Stimulated activated CD8-positive, alpha-beta memory T cell treated with anti-CD3 and anti-CD28 coated beads, Interleukin-15, amount 100 ng/mL, for 48 hours (primary cell): ENCODE data around the gene COA8.
A peak's percentile ranks its signal among the peaks of the same experiment; 100 is the strongest.

Experiments
- DNase-seq, 2 donors: peaks; one replicate each; pipeline ENCODE4 v3.0.0-alpha.2; 2020; ENCODE audit warnings: low read depth in 2 of 2

The COA8 gene

DNA sequence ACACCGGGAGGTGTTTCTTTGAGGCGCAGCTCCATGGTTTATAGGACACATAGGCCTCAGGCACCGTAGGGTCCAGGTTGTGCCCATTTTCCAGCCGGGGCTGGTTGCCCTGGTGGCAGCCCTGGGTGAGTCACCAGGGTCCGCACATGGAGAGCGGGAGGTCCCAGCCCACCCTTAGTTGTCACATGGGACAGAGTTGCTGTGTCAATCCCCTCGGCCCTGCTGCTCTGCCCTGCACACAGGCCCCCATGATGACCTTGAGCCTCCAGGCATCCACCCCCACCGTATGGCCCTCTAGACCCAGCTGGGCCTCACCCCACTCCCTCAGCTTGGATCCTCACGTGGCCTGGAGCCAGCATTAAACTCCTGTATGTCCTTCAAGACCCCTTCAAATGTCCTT lies 26.1 kb upstream of the COA8 start:
- no peak for DNase-seq

DNA sequence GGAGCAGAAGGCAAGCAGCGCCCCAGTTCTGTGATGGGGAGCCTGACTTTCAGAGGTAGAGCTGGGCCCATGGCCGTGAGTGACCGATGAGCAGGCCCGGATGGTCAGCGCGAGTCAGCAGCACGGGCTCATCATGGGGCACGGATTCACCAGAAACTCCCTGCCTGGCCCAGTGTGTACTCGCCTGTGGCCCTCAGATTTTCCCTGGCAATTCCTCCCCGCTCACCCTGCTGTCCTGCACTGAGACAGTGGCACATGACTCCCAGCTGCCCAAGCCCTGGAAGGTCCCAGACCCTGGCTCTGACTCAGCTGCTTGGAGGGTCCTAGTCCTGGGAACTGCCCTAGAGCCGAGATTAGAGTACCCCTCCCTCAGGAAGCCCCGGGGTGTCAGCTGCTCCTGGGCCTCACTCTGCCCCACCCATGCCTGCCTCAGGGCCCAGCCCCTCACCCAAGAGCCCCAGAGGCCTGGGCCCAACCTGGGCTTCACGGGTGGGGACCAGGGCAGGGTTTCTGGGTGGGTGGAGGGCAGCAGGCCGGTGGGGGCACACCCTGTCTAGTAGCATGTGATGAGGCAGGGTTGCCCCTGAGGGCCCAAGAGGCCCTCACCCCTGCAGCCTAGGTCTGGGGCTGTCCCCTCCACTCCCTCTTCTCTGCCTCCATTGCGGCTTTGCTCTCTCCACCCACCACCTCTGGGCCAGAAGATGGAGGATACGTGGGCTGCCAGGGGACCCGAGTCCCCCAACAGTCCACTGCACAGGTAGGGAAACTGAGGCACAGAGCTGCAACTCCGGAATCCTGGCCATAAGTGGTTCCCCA lies 25.4 kb upstream of the COA8 start:
- no peak for DNase-seq

DNA sequence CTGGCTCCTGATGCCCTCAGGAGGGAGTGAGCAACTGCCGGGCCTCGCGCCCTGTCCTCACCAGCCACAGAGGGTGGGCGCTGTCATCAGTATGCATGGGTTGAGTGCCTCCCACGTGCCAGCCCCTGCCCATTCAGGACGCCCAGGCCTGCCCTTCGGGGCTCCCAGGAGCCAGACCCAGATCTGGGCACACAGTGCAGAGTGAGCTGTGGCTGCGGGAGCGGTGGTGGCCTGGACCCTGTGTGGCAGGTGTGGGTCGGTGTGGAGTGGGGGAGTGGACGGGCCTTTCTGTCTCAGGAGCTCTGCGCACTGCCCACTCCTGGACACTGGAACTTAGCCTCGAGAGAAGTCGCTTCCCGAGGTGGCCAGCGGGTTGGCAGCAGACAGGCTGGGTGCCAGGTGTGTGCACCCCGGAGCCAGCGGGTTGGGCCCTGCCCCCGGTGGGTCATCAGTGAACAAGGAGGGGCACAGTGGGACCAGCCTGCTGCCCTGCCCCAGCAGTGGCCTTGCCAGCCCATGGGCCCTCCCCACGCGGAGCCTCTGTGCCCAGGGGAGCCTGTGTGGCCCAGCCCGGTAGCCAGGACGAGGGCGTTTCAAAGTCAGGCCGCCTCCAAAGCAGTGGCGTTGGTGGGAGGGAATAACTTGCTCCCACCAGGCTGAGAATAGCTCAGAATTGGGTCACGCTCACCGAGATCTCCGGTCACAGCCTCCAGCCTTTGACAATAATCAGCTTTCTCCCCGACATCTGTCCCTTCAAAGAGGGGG lies 24.3 kb upstream of the COA8 start:
- no peak for DNase-seq

DNA sequence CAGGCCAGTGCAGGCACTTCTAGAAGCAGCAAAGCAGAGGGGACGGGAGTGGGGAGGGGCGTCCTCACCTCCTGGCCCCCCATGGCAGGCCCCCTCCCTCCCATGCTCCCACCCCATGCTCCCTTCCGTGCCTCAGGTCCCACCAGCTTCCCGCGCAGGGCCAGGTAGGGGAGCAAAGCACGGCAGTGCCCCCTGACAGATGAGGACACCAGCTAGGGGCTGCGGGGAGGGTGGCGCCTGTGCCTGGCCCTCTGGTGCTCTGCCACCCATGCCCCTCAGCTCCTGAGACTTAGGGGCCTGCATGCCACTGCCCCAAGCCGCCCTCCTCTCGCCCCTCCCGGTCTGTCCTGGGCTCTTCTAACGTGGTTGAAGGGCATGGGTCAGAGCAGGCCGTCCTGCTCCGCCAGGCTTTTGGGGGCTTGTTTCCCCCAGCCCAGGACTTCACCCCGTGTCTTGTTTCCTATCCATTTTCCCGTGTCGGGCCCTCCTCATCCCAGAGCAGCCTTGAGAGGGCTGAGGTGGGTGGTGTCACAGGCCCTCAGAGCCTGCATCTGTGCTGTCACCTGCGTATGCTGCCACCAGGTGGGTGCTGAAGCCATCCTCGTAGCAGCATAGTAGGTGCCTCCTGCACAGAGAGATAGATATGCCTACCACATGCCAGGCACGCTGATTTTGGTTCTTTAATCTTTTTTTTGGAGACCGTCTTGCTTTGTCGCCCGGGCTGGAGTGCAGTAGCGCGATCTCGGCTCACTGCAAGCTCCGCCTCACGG lies 23.5 kb upstream of the COA8 start:
- no peak for DNase-seq

DNA sequence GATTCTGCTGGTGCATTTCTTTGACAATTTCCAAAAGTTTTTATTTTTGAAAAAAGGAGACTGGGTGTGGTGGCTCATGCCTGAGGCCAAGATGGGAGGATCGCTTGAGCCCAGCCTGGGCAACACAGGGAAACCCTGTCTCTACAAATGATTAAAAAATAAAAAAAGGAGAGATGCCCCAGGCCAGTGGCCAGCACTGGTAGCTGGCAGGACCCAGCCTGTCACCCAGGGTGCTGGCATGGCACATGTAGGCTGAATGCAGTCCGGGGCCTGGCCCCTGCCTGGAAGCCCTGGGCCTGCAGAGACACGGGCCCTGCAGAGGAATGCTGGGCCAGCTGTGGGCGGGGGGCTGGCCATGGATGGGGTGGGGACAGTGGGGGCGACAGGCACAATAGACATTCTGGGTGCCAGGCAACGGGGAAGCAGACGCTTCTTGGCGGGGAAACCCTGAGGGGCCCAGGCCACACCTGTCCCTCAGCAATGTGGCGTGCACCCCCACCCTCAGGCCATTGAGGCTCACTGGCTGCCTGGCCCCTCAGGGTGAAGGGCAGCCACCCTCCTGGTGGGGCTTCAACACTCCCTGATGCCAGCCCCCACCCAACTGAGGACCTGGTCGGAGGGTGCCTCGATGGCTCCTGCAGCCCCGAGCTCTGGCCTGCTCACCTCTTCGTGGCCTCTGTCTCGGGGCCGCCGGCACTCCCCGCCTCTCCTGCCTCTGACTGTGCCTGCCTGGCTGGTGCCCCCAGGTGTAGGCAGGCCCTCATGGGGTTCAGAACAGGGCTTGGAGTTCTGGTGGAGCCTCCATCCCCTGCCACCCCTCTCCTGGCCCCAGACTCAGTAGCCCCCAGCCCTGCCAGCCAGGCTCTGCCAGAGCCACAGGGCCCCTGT lies 21.7 kb upstream of the COA8 start:
- DNase-seq = no peak

DNA sequence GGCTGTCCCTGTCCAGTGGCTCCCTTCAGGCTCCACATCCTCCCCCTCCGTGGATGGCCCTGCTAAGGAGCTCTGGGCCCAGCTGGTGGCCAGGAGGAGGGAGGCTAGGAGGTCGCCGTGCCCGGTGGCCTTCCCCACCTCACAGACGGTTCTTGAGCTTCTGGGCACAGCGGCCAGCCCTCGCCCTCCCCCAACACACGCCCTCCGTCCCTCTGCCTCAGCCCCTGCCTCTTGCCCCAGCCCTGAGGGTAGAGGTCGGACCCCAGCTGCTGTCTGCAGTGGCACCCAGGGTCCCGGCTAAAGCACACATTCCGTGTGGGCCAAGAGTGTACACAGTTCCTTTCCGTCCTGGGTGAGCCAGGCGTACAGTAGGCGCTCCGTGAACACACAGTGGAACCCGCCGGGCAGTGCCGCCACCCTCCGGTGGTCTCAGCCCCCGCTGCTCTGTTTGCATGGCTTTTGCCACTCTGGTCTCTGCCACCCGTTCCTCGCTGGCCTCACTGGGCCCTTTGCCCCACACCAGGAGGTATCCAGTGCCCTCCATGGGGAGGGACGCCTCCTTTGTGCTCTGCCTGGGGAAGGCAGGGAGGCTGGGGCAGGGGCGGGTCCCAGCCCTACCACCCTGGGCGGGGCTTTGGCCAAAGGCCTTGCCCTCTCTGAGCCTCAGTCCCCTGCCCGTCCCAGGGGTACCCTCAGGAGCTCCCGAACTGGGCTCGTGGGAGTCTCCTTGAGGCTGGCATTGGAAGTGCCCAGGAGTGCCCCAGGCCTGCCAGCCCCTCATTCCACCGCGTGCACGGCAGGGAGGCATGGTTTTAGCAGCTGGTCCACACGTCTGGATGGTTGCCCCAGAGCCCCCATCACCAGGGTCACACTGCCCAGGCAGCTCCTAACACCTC lies 20.8 kb upstream of the COA8 start:
- no peak for DNase-seq

DNA sequence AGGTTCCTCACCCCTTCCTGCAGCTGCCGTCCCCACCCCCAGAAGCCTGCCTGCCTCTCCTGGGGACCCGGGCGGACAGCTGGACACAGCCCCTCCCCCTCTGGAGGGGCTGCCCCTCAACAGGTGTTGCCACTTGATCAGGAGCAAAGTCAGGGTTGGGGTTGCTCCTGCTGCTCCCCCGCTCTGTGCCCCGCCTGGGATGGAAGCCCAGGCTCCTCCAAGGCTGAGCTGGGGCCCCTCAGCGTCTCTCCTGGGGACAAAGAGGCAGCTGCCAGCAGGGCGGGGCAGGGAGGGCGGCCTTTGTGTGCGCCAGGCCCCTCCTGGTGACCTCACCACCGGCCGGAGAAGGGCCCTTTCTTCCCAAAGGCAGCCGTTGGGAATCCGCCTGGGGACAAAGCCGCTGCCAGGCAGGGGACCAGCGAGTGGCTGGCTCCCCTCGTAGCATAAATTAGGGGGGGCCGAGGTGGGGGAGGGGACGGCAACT lies 20.1 kb upstream of the COA8 start:
- no peak for DNase-seq

DNA sequence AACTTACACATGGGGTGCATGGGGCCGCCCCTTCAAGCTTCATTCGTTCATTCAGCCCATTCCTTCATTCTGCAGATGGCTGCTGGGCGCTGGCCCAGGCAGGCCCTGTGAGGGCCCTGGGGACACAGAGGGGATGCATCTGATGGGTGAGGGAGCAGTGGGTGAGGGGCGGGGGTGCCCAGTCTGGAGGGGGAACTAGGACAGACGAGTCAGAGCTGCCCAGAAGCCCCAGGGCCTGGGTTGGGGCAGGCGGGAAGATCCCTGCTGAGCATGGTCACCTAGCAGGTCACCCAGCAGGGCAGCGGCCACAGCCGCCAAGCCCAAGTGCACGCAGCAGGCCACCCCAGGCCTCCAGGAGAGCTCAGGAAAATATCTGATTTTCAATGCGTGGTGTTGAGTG lies 19.6 kb upstream of the COA8 start:
- no peak for DNase-seq

DNA sequence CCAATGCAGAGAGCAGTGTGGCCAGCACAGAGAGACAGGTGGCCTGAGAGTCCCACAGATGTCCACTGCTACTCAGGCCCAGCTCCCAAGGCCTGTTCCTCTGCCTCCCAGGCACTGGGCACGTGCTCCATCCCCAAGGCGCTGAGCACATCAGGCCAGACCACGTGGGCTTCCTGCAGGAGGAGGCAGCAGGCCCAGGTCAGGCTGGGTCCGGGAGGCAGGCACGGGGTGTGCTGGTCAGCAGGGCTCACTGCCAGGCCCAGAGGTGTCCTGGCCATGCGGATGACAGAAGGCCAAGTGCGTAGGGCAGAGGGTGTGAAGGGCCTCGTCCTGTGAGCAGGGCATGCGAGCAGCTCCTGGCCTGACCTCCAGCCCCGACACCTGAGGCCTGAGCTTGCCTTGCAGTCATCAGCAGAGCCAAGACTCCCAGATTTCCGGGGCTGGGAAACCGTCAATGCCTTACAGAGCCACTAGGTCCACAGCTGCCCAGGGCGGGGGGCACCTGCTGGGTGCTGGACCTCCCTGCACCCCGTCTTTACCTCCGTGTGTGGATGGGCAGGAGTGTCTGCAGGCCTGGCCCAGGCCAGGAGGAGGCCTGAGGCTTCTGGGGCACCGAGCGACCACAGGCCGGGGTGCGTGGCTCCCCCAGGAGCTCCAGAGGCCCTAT lies 18.9 kb upstream of the COA8 start:
- DNase-seq = no peak

DNA sequence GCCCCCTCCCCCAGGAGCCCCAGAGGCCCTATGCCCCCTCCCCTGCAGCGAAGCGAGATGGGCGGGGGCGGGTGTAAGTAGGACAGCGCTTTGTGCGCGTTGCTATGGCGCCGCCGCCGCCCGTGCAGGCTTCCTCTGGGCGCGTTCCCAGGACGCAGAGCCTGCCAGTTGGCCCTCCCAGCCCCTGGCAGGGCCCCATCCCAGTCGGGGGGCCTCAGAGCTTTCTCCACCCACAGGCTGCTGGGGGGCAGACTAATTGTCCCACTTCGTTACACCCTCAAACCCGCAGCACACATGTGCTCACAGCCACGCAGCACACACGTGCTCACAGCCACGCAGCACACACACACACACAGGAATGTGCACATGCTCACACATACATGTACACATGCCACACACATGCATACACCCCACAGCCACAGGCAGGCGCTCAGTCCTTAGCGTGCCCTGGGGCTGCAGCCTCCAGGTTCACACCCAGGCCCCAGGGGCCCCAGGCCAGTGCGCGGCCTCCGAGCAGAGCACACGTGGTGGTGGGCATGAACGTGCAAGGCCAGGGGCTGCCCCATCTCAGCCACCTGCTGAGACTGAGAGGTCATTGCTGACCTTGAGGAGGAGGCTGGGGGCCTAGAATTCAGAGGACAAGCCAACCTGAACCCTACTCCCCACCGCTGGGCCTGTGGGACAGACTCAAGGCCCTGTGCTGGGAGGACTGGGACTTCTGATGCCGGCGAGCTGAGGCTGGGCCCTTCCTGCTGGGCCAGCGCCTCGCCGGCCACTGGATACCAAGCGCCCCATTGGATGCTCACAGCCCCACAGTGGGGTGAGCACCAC lies 18.2 kb upstream of the COA8 start:
- DNase-seq = no peak

DNA sequence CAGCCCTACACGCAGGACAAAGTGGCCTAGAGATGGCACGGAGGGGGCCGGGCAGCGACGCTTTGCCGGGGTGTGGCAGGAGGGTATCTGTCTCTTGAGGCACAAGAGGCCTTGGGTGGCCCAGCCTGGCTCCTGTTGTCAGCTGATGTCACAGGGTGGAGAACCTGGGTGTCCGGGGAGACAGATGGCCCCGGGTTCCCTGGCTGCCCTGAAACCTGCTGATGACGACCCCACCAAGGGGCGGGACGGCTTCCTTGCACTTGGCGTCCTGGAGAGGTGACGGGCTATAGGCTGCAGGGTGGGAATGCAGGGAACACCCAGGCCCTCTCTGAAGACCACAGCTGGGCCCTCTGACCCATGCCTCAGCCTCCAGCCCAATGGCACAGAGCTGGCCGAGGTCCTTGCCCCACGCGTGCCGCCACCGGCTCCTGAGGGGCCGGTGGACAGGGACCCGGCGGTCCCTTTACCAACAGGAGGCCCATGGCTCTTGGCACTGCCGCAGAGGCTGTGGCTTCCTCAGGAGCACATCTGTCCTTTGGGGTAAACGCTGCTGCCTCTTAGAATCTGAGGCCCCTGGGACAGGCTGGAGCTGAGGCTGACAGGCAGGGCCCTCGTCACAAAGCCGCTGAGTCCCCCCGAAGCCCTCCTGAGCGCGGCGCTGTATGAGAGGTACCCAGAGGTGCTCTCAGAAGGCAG lies 17.4 kb upstream of the COA8 start:
- no peak for DNase-seq

DNA sequence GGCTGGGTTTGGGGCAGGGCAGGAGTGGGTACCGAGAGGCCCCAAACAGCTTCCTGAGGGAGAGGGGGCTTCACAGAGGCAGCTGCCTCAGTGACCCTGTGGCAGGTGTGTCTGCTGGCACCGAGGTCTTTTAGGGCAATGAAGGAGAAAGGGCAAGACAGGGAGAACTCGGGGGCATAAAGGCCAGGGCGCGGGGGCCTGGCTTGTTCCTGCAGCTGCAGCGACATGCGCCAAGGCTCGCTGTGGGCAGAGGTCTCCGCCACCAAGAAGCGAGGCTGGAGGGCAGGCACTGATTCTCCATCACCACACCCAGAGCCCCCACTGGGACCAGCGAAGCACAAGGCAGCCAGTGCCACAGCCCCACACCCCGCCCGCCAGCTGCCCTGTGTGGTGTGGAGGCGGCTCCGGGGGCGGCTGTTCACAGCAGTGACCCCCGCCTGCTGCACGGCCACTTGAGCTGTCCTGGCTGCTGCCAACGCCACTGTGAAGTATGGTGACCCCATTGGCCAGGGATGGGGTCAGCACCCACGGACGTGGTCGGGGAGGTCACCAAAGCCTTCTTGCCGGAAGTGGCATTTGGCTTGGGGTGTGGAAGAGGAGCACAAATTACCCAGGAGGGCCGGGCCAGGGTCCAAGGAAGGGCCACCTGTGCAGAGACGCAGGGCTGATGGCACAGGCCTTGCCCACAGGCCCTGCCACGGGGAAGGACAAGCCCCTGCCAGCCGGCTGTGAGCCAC lies 16.7 kb upstream of the COA8 start:
- no peak for DNase-seq

DNA sequence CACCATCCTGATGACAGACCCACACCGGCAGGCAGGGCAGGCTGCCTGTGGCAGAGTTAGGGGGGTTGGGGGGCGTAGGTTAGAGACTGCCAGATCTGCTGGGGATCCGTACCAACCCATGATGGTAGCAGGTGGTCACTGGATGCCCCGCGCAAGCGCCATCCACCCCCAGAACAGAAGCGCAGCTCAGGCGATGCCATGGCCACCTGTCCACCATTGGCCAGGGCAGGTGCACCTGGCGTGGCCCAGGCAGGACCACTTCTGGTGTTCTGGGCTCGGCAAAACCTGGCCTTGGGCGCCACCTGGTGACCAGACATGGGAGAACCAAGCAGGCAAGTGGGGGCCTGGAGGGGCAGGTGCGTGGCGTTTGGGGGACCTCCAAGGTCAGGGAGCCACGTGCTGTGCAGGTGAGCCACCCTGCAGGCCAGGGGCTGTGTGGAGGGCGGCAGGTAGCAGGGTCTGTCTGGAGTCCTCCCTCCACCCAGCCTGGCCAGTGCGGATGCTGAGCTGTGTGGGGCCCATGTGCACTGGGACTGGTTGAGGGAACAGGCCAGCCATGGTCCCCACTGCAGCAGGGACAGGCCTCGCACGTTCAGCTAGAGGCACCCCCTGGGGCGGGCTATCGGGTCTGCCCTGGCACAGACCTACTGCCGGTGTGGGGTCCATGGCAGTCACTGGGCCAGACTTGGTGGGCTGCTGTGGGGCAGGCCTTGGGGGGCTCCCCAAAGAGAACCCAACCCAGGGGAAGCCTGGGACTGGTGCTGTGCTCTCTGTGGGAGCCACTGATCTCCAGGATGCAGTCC lies 15.9 kb upstream of the COA8 start:
- DNase-seq = peak; percentile 48 to 50

DNA sequence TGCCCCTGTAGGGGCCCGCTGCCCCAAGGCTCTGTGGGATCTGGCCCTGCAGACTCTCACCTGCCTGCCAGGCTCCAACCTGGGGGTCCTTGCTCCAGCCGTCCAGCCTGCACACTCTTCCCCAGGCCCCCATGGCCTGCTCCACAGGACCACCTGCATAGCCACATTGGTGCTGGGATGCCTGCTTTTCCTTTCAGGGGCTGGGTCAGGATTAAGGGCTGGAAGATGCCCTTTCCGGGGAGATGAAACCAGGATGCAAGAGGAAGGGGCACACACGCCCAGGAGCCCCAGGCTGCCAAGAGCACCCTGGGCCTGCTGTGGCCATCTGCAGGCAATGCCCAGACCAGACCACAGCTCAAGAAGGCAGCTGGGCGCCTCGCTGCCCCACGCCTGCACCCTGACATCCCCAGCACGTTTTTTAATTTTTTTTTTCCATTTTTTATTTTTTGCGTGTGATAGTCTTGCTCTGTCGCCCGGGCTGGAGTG lies 15.3 kb upstream of the COA8 start:
- no peak for DNase-seq

DNA sequence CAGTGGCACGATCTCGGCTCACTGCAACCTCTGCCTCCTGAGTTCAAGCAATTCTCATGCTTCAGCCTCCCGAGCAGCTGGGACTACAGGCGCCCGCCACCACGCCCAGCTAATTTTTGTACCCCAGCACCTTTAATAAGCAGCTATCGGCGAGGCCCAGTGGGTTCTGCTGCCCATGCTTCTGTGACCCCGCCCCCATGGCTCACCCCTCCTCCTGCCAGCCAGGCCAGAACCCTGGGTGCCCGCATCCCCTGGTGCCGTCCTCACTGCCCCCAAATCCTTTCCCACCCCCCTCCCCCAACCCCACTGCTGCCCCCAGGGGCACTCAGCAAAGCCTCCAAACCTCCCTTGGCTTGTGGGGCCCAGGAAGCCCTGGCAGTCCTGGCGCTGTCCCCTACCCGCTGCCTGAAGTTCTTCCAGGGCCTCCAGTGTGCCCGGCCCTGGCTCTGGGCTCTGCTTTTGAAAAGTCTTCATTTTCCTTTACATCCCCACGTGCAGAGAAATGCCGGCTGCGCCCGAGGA lies 14.8 kb upstream of the COA8 start:
- no peak for DNase-seq
